Measurements from ENCODE around the gene ACACA.

GRCh38 chr17:37425268-37425667 is 18.6 kb upstream of the ACACA start:
- TF ChIP-seq CTCF (IDR thresholded peaks at IDR 0.05; ENCODE audit: extremely low read depth in 1 of 2, insufficient read depth in 1 of 2, low read depth in 1 of 2, low read length in 2 of 2), result no peak
- no peak for TF ChIP-seq POLR2A (IDR thresholded peaks at IDR 0.05; ENCODE audit: low read depth, low read length)
- TF ChIP-seq MYC (IDR thresholded peaks at IDR 0.05; ENCODE audit: low read depth, low read length), result no peak
- no peak for TF ChIP-seq POLR2AphosphoS5 (IDR thresholded peaks at IDR 0.05; ENCODE audit: insufficient read depth, low read depth, low read length)
- TF ChIP-seq GATA2 (IDR thresholded peaks at IDR 0.05; ENCODE audit: insufficient read depth, insufficient read length, low read depth, low read length), result no peak
- no peak for TF ChIP-seq EZH2 (IDR thresholded peaks at IDR 0.05; ENCODE audit: borderline replicate concordance, low read depth, low read length, severe bottlenecking)

All from endothelial cell of umbilical vein (primary cell).